HCT116 (cell line): ENCODE results near the gene BABAM2. TPM values are rescaled to one million over a fixed set of nuclear protein-coding genes. Genes with fewer than 3 reads are reported as not detected.

Experiments used
- ATAC-seq: fragments of 200-7000 bp; cut with Tn5 transposase; 2 replicates; pipeline ENCODE4 v1.9.1; 2020; ENCODE audit warnings: mild to moderate bottlenecking, moderate library complexity
- BruUV-seq: library from RNA; stranded (reverse); fragments of 400-500 nt; replicated peaks from 2 replicates; lab custom pipeline; 2021; lab: Mats Ljungman, UMichigan
- CTCF ChIA-PET: fragments of 300-600 bp; sonication (Branson Sonifier 250); formaldehyde crosslinking; loops from one replicate; lab custom pipeline; 2021; ENCODE audit warnings: antibody characterized with exemption; lab: Charles Lee
- POLR2A ChIA-PET: fragments of 300-600, 350-600 bp; sonication (Branson Sonifier 250); formaldehyde crosslinking; loops from one replicate; lab custom pipeline; 2021; ENCODE audit warnings: antibody characterized with exemption; lab: Charles Lee
- RAD21 ChIA-PET, 2 experiments: fragments of 300-600 bp; sonication (Branson Sonifier 250); formaldehyde crosslinking; loops; one replicate each; lab custom pipeline; 2023; ENCODE audit warnings: low total read pairs in 2 of 2; ENCODE audit not compliant: uncharacterized antibody in 2 of 2, unreplicated experiment in 2 of 2, low non-redundant PET in 1 of 2; lab: Charles Lee
- DNase-seq: peaks from one replicate; pipeline ENCODE4 v3.0.0-alpha.2; 2010; ENCODE audit warnings: low read depth, low spot score
- H2AFZ ChIP-seq: fragments of 200-600 bp; shearing (Covaris generic), sonication (generic); 2 replicates; pipeline ENCODE4 v1.6.1; 2017; ENCODE audit warnings: low read depth, mixed run types, mixed read lengths, antibody characterized with exemption, low read length; ENCODE audit not compliant: poor library complexity, severe bottlenecking
- H3K27ac ChIP-seq: 2 replicates; pipeline ENCODE4 v1.5.1; 2012; ENCODE audit warnings: low read depth, low read length
- H3K27me3 ChIP-seq: fragments of 200-600 bp; sonication (generic); 2 replicates; pipeline ENCODE4 v1.6.1; 2016; ENCODE audit warnings: mixed run types, low read length, mixed read lengths; ENCODE audit not compliant: insufficient read depth
- H3K36me3 ChIP-seq, 2 experiments: fragments of 200-500 bp in 1 of 2; fragments of 200-600 bp in 1 of 2; sonication (Bioruptor generic) in 1 of 2; sonication (generic) in 1 of 2; 2 replicates each; pipeline versions ENCODE4 v1.5.1 to v1.6.1; 2014 to 2016; ENCODE audit warnings: low read length in 2 of 2, inconsistent platforms in 1 of 2, mixed read lengths in 1 of 2, mixed run types in 1 of 2; ENCODE audit not compliant: insufficient read depth in 2 of 2, control insufficient read depth in 1 of 2
- H3K4me1 ChIP-seq, 2 experiments: fragments of 200-600 bp in 1 of 2; sonication (generic) in 1 of 2; 2 replicates each; pipeline versions ENCODE4 v1.5.1 to v1.6.1; 2012 to 2017; ENCODE audit warnings: low read length in 2 of 2, inconsistent platforms in 1 of 2, mild to moderate bottlenecking in 1 of 2, mixed read lengths in 1 of 2, mixed run types in 1 of 2, moderate library complexity in 1 of 2; ENCODE audit not compliant: insufficient read depth in 2 of 2, control insufficient read depth in 1 of 2
- H3K4me2 ChIP-seq: fragments of 200-600 bp; sonication (generic); 2 replicates; pipeline ENCODE4 v1.6.1; 2017; ENCODE audit warnings: mixed run types, low read length, mixed read lengths
- H3K4me3 ChIP-seq, 2 experiments: fragments of 200-600 bp in 1 of 2; sonication (generic) in 1 of 2; replicated peaks in 1 of 2; 2 replicates each; pipeline ENCODE4 v1.5.1; 2011 to 2016; ENCODE audit warnings: low read length in 2 of 2, control low read depth in 1 of 2, low read depth in 1 of 2, mild to moderate bottlenecking in 1 of 2, mixed read lengths in 1 of 2, mixed run types in 1 of 2
- H3K79me2 ChIP-seq: fragments of 200-600 bp; sonication (generic); 2 replicates; pipeline ENCODE4 v1.6.1; 2017; ENCODE audit warnings: mild to moderate bottlenecking, mixed run types, low read length, moderate library complexity, mixed read lengths; ENCODE audit not compliant: insufficient read depth
- H3K9ac ChIP-seq: fragments of 200-600 bp; sonication (generic); 2 replicates; pipeline ENCODE4 v1.6.1; 2016; ENCODE audit warnings: low read length, mixed read lengths
- H3K9me2 ChIP-seq: fragments of 200-600 bp; sonication (generic), shearing (Covaris generic); 2 replicates; pipeline ENCODE4 v1.6.1; 2017; ENCODE audit warnings: mixed run types, mild to moderate bottlenecking, moderate library complexity; ENCODE audit not compliant: insufficient read depth
- H3K9me3 ChIP-seq, 2 experiments: fragments of 200-500 bp in 1 of 2; fragments of 200-600 bp in 1 of 2; sonication (Bioruptor generic) in 1 of 2; sonication (generic) in 1 of 2; 2 replicates each; pipeline ENCODE4 v1.6.1; 2014 to 2017; ENCODE audit warnings: low read length in 2 of 2, mixed read lengths in 2 of 2, inconsistent platforms in 1 of 2, low read depth in 1 of 2, mild to moderate bottlenecking in 1 of 2, mixed run types in 1 of 2, moderate library complexity in 1 of 2; ENCODE audit not compliant: control insufficient read depth in 1 of 2, insufficient read depth in 1 of 2
- H4K20me1 ChIP-seq: fragments of 200-600 bp; sonication (generic), shearing (Covaris generic); 2 replicates; pipeline ENCODE4 v1.6.1; 2017; ENCODE audit warnings: mixed run types, mild to moderate bottlenecking, moderate library complexity; ENCODE audit not compliant: insufficient read depth
- ATF3 ChIP-seq: IDR thresholded peaks from 2 replicates; pipeline ENCODE4 v1.6.1; 2012
- CEBPB ChIP-seq: IDR thresholded peaks from 2 replicates; pipeline ENCODE4 v1.6.1; 2012; ENCODE audit warnings: low read depth
- CTCF ChIP-seq, 3 experiments: fragments of 200-600 bp in 1 of 3; sonication (generic) in 1 of 3; IDR thresholded peaks in 2 of 3; conservative IDR thresholded peaks in 1 of 3; 2 replicates each; pipeline ENCODE4 v1.5.1; 2012 to 2017; ENCODE audit warnings: low read depth in 2 of 3, low read length in 2 of 3, antibody characterized with exemption in 1 of 3, borderline replicate concordance in 1 of 3, control low read depth in 1 of 3, mild to moderate bottlenecking in 1 of 3, mixed read lengths in 1 of 3, mixed run types in 1 of 3, moderate library complexity in 1 of 3; ENCODE audit not compliant: insufficient read depth in 1 of 3
- EGR1 ChIP-seq: IDR thresholded peaks from 2 replicates; pipeline ENCODE4 v1.6.1; 2012; ENCODE audit warnings: low read depth
- ELF1 ChIP-seq: IDR thresholded peaks from 2 replicates; pipeline ENCODE4 v1.6.1; 2012; ENCODE audit warnings: low read depth, borderline replicate concordance
- EZH2 ChIP-seq: fragments of 200-600 bp; sonication (generic); IDR thresholded peaks from 2 replicates; pipeline ENCODE4 v1.6.1; 2017; ENCODE audit warnings: antibody characterized with exemption, mixed run types
- EZH2phosphoT487 ChIP-seq: fragments of 200-600 bp; IDR thresholded peaks from 2 replicates; pipeline ENCODE4 v1.6.1; 2018; ENCODE audit warnings: antibody characterized with exemption, borderline replicate concordance
- FOSL1 ChIP-seq: IDR thresholded peaks from 2 replicates; pipeline ENCODE4 v1.6.1; 2012; ENCODE audit warnings: low read depth
- MAX ChIP-seq: IDR thresholded peaks from 2 replicates; pipeline ENCODE4 v1.6.1; 2012
- POLR2A ChIP-seq: IDR thresholded peaks from 2 replicates; pipeline ENCODE4 v1.7.0; 2011; ENCODE audit warnings: borderline replicate concordance; ENCODE audit not compliant: insufficient read depth, insufficient read length; ENCODE audit errors: extremely low read depth
- POLR2AphosphoS5 ChIP-seq: IDR thresholded peaks from 2 replicates; pipeline ENCODE4 v1.6.1; 2011; ENCODE audit warnings: mild to moderate bottlenecking, low read depth, low read length, moderate library complexity
- RAD21 ChIP-seq: IDR thresholded peaks from 2 replicates; pipeline ENCODE4 v1.6.1; 2012; ENCODE audit warnings: low read depth, mild to moderate bottlenecking
- SIN3A ChIP-seq: IDR thresholded peaks from 2 replicates; pipeline ENCODE4 v1.6.1; 2012; ENCODE audit warnings: low read depth
- SP1 ChIP-seq: IDR thresholded peaks from 2 replicates; pipeline ENCODE4 v1.6.1; 2012; ENCODE audit warnings: low read depth
- SRF ChIP-seq: IDR thresholded peaks from 2 replicates; pipeline ENCODE4 v1.6.1; 2012; ENCODE audit warnings: low read depth
- ZFX ChIP-seq: fragments of 450-650 bp; IDR thresholded peaks from 2 replicates; pipeline ENCODE4 v1.6.1; 2017
- ZNF274 ChIP-seq: fragments of 200-500 bp; sonication (Bioruptor generic); IDR thresholded peaks from 2 replicates; pipeline ENCODE4 v1.6.1; 2014; ENCODE audit warnings: mild to moderate bottlenecking, low read depth, low read length, inconsistent platforms
- intact Hi-C: fragments of 100-400 bp; cut with micrococcal nuclease; formaldehyde crosslinking; loops from 2 replicates; pipeline ENCODE4 v1.10.0; 2022
- total RNA-seq: library from RNA; stranded (reverse); gene quantifications from one replicate; pipeline ENCODE4 v1.2.1, GENCODE V29; 2021; ENCODE audit not compliant: unreplicated experiment

BABAM2 gene
- total RNA-seq, 1 experiment from 2014 or later: 23.8 TPM

- Histone ChIP-seq H3K9me3 (no peaks in the 10 kb centered on the region), H3K9me2 (no peaks in the 10 kb centered on the region), H2AFZ (no peak overlapping the region), H4K20me1 (no peaks in the 10 kb centered on the region), H3K36me3 (no peaks in the 10 kb centered on the region), H3K4me1 (peaks cover 16 to 29% of the 10 kb centered on the region in 2 experiments), H3K27me3 (no peaks in the 10 kb centered on the region), H3K4me3 (no peak overlapping the region), H3K27ac (no peak overlapping the region), H3K9ac (no peak overlapping the region), H3K79me2 (no peaks in the 10 kb centered on the region), H3K4me2 (no peak overlapping the region)
- ChIA-PET RAD21 (interaction anchor here in 1 of 2 experiments (0.6 kb wide), 1 partner anchor 57 kb away, joined by 3 read pairs; no protein-coding TSS in a partner anchor), CTCF (no interaction called here), POLR2A (no interaction called here)
- DNase-seq (no peak), ATAC-seq (no peak)
- intact Hi-C loops: no loop called here
- TF ChIP-seq EZH2: no peak
- TF ChIP-seq CTCF (IDR thresholded peaks at IDR 0.05 in 2 of 3, conservative IDR thresholded peaks at IDR 0.05 in 1 of 3; ENCODE audit: borderline replicate concordance in 1 of 3, insufficient read depth in 1 of 3, low read depth in 2 of 3, low read length in 2 of 3): no peak
- TF ChIP-seq ZNF274: no peak
- TF ChIP-seq MAX: no peak
- no peak for TF ChIP-seq SP1
- TF ChIP-seq POLR2A: no peak
- no peak for TF ChIP-seq SRF
- TF ChIP-seq ATF3: no peak
- no peak for TF ChIP-seq SIN3A
- TF ChIP-seq EGR1: no peak
- TF ChIP-seq EZH2phosphoT487: no peak
- no peak for TF ChIP-seq RAD21
- no peak for TF ChIP-seq POLR2AphosphoS5
- no peak for TF ChIP-seq FOSL1
- TF ChIP-seq ZFX: no peak
- TF ChIP-seq ELF1: no peak
- no peak for TF ChIP-seq CEBPB
- no TSS peak for BruUV-seq
These were observed 449.1 kb downstream of the BABAM2 start for GRCh38 chr2:28339516-28340175.
